Erythroblast (primary cell): ENCODE measurements around the gene SLC1A2.

ENCODE experiments used
- GATA1 ChIP-seq: IDR thresholded peaks from 2 replicates; pipeline ENCODE4 v1.6.1; 2011; ENCODE audit warnings: low read depth, mild to moderate bottlenecking, control low read depth, low read length, moderate library complexity
- POLR2A ChIP-seq: IDR thresholded peaks from 2 replicates; pipeline ENCODE4 v1.6.1; 2011; ENCODE audit warnings: mild to moderate bottlenecking, low read length

GRCh38 chr11:35336726-35337125, 82.6 kb downstream of the SLC1A2 start:
- TF ChIP-seq POLR2A (no peak), GATA1 (no peak)
